HG03571 (cell line): ENCODE measurements around the gene KPNA4.

Source experiments
- ATAC-seq: cut with Tn5 transposase; IDR thresholded peaks from one replicate; pipeline ENCODE4 v1.9.1; 2021; ENCODE audit not compliant: unreplicated experiment

KPNA4 gene

GRCh38 chr3:160498202-160498601 lies 67.2 kb downstream of the KPNA4 start:
- ATAC-seq, result no peak

- no peak for ATAC-seq
These were observed 75.2 kb downstream of the KPNA4 start for GRCh38 chr3:160490166-160490565.

DNA sequence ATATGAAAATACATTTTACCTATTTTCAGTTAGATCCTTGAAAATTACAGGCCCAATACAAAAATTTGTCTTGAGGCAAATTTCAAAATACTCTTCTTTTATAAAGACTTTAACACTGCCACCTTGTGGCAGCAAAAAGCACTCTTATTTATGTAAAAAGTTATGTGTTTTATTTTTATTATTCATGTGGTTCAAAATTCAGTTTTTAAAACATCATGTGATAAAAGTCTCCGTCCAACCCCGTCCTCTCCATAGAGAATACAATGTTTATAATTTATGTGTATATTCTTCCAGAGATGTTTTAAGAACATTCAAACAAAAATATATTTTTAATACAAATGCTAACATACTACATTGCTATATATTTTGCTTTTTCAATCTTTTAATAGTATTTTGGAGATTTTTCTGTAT lies 78.9 kb downstream of the KPNA4 start:
- no peak for ATAC-seq

- ATAC-seq, result no peak
These were observed 82.6 kb downstream of the KPNA4 start for GRCh38 chr3:160482796-160483195.

DNA sequence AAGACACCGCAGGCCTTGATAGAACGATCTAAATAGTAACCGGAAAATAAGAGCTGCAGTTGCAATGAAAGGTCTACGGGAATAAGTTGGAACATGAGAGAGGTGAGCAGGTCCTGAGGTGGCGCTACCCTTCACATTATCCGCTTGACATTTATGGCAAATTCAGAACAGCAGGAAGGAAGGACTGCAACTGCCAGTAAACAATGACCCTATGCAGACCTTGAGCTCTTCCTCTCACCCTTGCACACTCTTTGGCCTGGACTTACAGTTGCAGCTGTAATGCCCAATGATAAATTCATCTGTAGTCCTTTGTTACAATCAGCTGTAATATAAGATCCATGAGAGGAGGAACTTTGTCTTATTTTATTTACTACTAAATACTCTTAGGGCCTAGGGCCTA lies 83.5 kb downstream of the KPNA4 start:
- no peak for ATAC-seq

- no peak for ATAC-seq
These were observed 84.4 kb downstream of the KPNA4 start for GRCh38 chr3:160480931-160481330.

DNA sequence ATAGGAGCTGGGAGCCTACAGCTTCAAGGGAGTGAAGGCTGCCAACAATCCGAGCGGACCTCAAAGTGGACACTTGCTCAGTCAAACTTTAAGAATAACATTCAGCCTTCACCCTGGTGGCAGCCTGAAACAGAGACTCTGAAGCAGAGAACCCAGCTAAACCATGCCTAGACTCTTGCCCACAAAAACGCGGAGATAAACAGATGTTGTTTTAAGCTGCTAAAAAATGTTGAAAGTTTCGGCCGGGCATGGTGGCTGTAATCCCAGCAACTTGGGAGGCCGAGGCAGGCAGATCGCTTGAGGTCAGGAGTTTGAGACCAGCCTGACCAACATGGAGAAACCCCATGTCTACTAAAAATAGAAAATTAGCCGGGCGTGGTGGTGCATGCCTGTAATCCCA lies 86.0 kb downstream of the KPNA4 start:
- no peak for ATAC-seq

GRCh38 chr3:160478338-160478737 lies 87.0 kb downstream of the KPNA4 start:
- no peak for ATAC-seq

DNA sequence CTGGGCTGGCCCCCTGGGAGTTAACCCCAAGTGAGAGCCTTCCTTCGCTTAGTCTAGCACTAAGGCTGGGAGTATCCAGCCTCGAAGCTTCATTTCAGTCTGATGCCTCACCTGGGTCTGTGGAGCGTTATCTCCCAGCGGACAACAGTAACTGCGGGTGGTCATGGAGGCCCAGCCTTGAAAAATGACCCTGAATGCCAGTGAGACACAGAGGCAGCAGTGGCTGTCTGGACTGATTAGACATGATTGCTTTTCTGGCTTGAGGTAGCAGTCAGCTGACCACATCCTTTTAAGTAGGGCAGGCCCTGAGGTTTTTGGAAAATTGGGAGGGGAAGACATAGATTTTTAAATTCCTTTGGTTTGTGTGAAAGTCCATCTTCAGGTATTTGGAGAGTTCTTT lies 87.6 kb downstream of the KPNA4 start:
- ATAC-seq, result no peak

GRCh38 chr3:160475884-160476283 lies 89.5 kb downstream of the KPNA4 start:
- no peak for ATAC-seq

GRCh38 chr3:160475153-160475552 lies 90.2 kb downstream of the KPNA4 start:
- ATAC-seq, result no peak

DNA sequence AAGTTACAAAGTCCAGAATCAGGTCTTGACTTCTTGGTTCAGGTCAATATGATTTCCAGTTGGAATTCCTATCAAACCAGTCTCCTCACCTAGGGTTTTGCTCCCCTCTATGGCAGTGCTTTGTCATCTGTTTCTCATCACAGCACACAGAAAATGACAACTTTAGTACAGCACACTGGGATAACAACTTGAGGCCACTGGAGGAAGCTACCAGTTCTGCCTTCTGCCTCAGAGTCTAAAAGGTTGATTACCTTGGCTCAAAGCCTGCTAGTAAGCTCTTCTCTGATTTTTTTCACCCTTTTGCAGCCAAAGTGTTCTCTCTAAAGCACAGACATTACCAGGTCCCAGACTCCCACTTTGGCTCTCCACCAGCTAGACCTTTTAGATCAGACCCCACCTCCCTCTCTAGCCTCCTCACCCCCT lies 90.9 kb downstream of the KPNA4 start:
- ATAC-seq, result no peak

DNA sequence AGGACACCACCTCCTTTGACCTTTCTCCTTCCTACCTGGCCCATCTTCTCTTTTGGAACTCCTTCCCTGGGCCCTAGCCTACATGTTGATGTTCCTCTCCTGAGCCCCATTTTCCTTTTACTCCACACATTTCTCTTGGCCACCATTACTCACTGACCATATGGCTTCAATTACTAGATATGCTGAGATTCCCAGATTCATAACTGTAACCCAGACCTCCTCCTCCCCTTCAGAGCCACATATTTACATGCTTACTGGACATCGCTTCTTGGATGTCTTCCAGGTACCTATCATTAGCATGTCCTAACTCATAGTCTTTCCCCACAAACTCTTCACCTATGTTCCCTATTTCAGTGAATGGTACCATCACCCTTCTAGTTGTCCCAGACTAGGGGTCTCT lies 91.4 kb downstream of the KPNA4 start:
- ATAC-seq, result no peak

GRCh38 chr3:160473221-160473620 lies 92.2 kb downstream of the KPNA4 start:
- ATAC-seq, result no peak

DNA sequence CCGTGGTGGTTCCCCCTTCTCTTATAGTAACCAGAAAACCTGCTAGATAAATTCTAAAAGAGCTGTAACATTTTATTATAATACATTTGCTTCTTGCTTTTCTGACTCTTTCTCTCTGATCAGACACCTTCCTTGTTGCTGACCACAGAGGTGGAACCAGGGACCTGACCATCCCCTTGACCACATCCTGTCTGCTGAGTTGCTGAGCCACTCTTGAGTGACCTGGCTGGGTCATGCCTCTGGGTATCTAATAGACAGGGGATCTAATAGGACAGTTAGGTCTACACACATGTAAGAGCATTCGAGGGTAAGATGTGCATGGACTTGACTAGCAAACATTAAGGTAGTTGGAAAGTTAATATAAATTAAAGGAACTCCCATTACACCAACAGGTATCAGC lies 93.0 kb downstream of the KPNA4 start:
- ATAC-seq, result peak; percentile 88

- ATAC-seq, result peak; percentile 40
These were observed 93.5 kb downstream of the KPNA4 start for GRCh38 chr3:160471892-160472291.

DNA sequence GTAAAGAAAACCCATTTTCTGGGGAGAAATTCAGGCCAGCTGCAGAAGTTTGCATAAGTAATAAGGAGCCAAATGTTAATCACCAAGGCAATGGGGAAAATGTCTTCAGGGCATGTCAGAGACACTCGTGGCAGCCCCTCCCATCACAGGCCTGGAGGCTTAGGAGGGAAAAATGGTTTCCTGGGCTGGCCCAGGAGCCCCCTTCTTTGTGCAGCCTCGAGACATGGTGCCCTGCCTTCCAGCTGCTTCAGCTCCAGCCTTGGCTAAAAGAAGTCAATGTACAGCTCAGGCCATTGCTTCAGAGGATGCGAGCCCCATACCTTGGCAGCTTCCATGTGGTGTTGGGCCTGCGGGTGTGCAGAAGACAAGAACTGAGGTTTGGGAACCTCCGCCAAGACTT lies 95.2 kb downstream of the KPNA4 start:
- no peak for ATAC-seq

- no peak for ATAC-seq
These were observed 100.4 kb downstream of the KPNA4 start for GRCh38 chr3:160464971-160465370.

DNA sequence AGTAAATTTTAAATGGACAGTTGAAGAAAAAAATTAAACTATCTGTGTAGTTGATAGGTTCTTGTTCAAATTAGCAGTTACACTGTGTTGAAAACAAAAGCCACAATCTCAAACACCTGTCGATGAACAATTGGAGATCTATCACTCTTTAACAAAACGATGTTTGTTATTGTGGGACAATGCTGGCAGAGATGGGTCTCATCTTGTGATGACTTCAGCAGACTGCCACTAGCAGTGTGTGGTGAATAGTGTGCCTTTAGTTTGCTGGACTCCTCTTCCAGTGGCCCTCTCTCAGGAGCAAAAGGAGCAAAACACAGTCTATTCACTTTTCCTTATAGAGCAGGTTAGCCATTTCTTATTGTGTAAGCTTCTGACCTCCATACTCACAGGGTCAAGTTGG lies 101.0 kb downstream of the KPNA4 start:
- no peak for ATAC-seq

GRCh38 chr3:160460033-160460432 lies 105.3 kb downstream of the KPNA4 start:
- ATAC-seq, result no peak

DNA sequence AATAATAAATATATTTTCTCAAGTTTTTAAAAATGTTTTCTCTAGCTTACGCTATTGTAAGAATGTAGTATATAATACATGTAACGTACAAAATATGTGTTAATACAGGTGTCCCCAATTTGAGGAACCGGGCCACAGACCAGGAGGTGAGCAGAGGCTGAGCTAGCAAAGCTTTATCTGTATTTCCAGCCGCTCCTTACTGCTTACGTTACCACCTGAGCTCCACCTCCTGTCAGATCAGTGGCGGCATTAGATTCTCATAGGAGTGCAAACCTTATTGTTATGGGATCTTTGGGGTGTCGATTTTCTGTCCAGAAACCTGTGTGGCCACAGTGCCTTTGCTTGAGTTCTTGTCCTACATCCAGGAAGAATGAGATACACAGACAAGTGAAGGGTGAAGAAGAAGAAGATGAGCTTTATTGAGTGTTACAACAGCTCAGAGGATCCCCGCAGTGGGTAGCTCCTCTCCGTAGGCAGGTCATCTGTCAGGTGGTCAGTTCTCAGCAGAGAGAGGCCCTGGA lies 105.9 kb downstream of the KPNA4 start:
- no peak for ATAC-seq

GRCh38 chr3:160458151-160458550 lies 107.2 kb downstream of the KPNA4 start:
- no peak for ATAC-seq

- ATAC-seq, result no peak
These were observed 109.5 kb downstream of the KPNA4 start for GRCh38 chr3:160455846-160456245.

- ATAC-seq, result no peak
These were observed 110.4 kb downstream of the KPNA4 start for GRCh38 chr3:160454995-160455394.
